Mucosa of stomach (tissue), 1 donor: ENCODE data around the gene TSHB.

ENCODE experiments used
- H3K27me3 ChIP-seq: one replicate; pipeline ENCODE4 v1.7.0; 2013; ENCODE audit warnings: mild to moderate bottlenecking, low read length; ENCODE audit not compliant: control insufficient read depth, insufficient read depth
- H3K36me3 ChIP-seq: one replicate; pipeline ENCODE4 v1.7.0; 2013; ENCODE audit warnings: low read length; ENCODE audit not compliant: control insufficient read depth, insufficient read depth
- H3K4me1 ChIP-seq: one replicate; pipeline ENCODE4 v1.7.0; 2013; ENCODE audit warnings: mild to moderate bottlenecking, low read length; ENCODE audit not compliant: control insufficient read depth, insufficient read depth
- H3K4me3 ChIP-seq: one replicate; pipeline ENCODE4 v1.7.0; 2013; ENCODE audit warnings: low read length
- H3K9ac ChIP-seq: one replicate; pipeline ENCODE4 v1.7.0; 2013; ENCODE audit warnings: mild to moderate bottlenecking, low read length, moderate library complexity
- H3K9me3 ChIP-seq: one replicate; pipeline ENCODE4 v1.7.0; 2013; ENCODE audit warnings: mild to moderate bottlenecking, low read length, moderate library complexity; ENCODE audit not compliant: control insufficient read depth
- donor health status: Pancreatic carcinoma.

TSHB gene

DNA sequence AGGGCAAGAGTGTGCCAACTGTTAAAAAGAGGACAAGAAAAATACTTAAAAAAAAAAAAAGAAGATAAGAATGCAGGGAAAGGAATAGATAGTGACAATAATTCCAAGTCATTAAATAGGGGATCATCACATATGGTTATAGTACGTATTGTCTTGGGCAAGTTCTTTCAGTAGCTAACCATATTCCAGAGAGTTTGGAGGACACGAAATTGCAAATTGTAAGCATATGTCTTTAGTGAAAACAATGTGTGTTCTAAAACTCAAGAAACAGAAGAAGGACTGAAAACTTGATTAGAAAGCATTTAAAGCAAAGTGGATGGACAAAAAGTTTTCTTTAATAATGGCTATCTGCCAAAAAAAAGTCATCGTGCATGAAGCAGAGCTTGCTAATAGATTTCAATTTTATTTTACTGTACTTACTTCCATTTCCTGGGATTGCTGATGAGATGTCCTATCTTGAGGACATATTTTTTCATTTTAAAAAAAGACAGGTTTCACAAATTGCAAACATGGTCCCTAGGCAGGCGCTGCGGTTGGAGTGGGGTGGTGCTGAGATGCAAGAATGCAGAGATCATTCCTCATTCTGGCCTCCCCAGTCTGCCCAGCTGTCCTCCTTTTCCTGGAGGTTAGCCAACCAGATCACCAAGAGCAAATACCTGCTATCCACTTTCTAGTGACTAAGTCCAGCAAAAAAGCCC is 47.8 kb downstream of the TSHB start:
- H3K4me3 ChIP-seq, result no peak overlapping the region
- H3K9me3 ChIP-seq, result no peaks in the 10 kb centered on the region
- peaks cover 4% of the 10 kb centered on the region for H3K27me3 ChIP-seq
- no peak overlapping the region for H3K9ac ChIP-seq
- H3K36me3 ChIP-seq, result no peaks in the 10 kb centered on the region
- peaks cover 8% of the 10 kb centered on the region for H3K4me1 ChIP-seq

DNA sequence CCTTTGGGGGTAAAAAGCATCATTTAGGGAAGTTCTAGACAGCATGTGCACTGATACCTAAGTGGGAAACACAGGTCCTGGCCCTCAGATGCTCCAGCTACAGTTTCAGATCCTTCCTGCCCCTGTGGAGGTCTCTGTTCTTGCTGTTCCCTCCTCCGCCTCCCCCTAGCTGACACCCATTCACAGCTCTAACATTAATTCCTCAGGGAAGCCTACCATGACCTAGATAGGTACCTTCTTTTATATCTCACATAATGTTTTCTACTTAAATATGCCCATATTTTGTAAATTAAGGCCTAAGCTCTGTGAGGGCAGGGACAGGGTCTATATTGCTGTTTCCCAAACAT is 48.3 kb downstream of the TSHB start:
- H3K27me3 ChIP-seq, result peaks cover 4% of the 10 kb centered on the region
- no peaks in the 10 kb centered on the region for H3K9me3 ChIP-seq
- no peaks in the 10 kb centered on the region for H3K36me3 ChIP-seq
- peaks cover 5% of the 10 kb centered on the region for H3K4me1 ChIP-seq
- no peak overlapping the region for H3K4me3 ChIP-seq
- H3K9ac ChIP-seq, result no peak overlapping the region

DNA sequence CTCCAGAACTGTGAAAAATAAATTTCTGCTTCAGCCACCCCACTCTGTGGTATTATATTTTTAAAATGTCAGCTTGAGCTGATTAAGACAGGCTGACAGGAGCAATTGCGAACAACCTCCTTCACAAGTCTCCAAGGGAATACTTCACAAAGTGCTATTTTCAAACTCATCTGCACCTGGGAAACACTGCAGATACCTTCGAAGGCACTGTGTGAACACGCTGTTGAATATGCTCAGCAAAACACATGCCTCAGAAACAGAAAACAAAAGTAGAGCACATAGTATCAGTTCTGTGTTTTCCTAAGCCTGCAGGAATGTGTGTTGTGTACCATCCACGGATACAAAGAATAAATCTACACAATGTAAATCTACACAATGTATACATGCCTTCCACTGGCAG is 49.1 kb downstream of the TSHB start:
- peaks cover 4% of the 10 kb centered on the region for H3K27me3 ChIP-seq
- H3K9ac ChIP-seq, result no peak overlapping the region
- H3K9me3 ChIP-seq, result no peaks in the 10 kb centered on the region
- H3K4me3 ChIP-seq, result no peak overlapping the region
- no peaks in the 10 kb centered on the region for H3K36me3 ChIP-seq
- H3K4me1 ChIP-seq, result peaks cover 4% of the 10 kb centered on the region

DNA sequence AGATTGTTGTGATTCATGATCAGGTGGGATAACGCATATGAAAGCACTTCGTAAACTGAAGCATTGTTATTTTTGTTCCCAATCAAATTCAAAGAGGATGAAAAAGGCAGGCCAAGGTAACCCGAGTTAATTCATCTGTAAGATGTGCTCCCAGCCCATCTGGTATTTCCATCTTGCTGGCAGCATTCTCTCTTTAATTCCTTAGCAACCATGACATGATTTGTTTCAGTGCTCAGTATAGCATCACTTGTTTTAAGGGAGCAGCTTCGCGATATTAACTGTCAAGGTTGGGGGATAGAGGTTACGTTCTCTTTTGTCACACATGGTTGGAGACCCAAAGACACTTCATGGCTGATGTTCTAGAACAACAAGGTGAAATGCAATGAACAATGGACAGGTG is 53.3 kb downstream of the TSHB start:
- Histone ChIP-seq H3K4me1 (peaks cover 17% of the 10 kb centered on the region), H3K4me3 (no peak overlapping the region), H3K9ac (no peak overlapping the region), H3K27me3 (no peaks in the 10 kb centered on the region), H3K9me3 (no peaks in the 10 kb centered on the region), H3K36me3 (no peaks in the 10 kb centered on the region)
